ENCODE measurements around the gene RPIA.
"Not testable (repeated sequence)": the region's sequence is repeated elsewhere in the genome, so short reads cannot be mapped to it uniquely, and the experiment has no call there.

RPIA gene

DNA sequence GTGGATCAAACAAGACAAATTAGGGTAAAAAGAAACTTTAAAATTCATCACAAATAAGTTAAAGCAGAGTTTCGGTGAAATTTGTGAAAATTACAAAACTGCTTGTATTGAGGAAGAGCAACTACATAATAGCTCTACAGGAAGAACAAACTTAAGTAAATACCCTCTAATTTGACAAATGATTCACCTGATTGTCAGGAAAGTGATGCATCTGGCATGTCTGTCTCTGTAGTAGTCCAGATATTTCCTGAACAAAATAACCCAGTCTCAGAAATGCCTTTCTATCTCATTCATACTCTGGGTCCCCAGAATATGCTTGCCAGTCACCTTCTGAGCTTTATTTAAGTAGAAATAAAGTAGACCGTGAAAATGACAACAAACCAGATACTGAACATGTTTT lies 104.5 kb downstream of the RPIA start:
- DNase-seq, result not testable (repeated sequence)

DNA sequence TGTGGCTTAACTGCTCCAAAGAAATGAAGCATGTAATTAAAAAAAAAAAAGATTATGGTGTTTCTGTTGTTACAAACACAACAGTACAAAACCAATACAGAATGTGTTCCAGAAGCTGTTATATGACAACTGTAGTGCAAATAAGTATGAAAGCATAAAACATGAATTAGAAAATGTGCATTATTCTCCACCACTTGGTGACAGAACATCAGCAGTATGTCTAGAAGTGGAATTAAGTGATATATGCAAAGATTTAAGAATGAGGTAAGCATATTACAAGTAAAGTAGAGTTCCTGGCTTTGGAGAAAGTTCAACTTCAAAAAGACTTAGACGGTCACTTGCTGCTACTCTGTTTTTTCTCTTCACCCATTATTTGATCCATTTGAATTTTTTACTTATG lies 105.0 kb downstream of the RPIA start:
- not testable (repeated sequence) for DNase-seq

DNA sequence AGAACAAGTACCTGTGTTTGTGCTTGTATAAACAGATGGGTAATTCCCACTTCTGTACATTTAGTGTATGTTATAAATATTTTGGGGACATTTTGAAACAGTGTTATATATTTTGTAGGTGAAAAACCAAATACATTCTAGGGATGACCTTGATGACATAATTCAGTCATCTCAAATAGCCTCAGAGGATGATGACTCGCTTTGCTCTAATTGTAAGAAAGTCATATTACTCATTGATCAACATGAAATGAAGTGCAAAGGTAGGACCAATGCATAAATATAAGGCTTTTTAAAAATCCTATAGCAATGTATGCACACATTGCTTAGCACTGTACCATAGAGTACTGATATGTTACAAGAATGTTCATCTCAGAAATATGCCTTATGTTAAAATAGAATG lies 105.7 kb downstream of the RPIA start:
- DNase-seq, result not testable (repeated sequence)

Measured in activated naive CD4-positive, alpha-beta T cell treated with Interleukin-2 at 50 U/mL for 16 hours (primary cell).